Endodermal cell (in vitro differentiated cells): ENCODE data around the gene MAP3K4. TPM values are rescaled to one million over a fixed set of nuclear protein-coding genes. Genes with fewer than 3 reads are reported as not detected.

ENCODE experiments used
- DNase-seq: peaks from one replicate; pipeline ENCODE4 v3.0.0-alpha.2; 2017
- H3K27ac ChIP-seq: 2 replicates; pipeline ENCODE4 v1.5.1; 2013; ENCODE audit warnings: mild to moderate bottlenecking, low read depth, low read length, moderate library complexity
- H3K27me3 ChIP-seq: 2 replicates; pipeline ENCODE4 v1.6.1; 2013; ENCODE audit warnings: mild to moderate bottlenecking, low read length, moderate library complexity; ENCODE audit not compliant: insufficient read depth, control insufficient read depth, poor library complexity, severe bottlenecking
- H3K36me3 ChIP-seq: 2 replicates; pipeline ENCODE4 v1.7.0; 2013; ENCODE audit warnings: mild to moderate bottlenecking, low read length, moderate library complexity; ENCODE audit not compliant: control insufficient read depth, insufficient read depth
- H3K4me1 ChIP-seq: one replicate; pipeline ENCODE4 v1.7.0; 2013; ENCODE audit warnings: low read length; ENCODE audit not compliant: control insufficient read depth, insufficient read depth
- H3K4me3 ChIP-seq: 2 replicates; pipeline ENCODE4 v1.5.1; 2013; ENCODE audit warnings: mild to moderate bottlenecking, low read length, moderate library complexity
- H3K9ac ChIP-seq: 2 replicates; pipeline ENCODE4 v1.6.1; 2013; ENCODE audit warnings: mild to moderate bottlenecking, low read length, moderate library complexity; ENCODE audit not compliant: poor library complexity, severe bottlenecking; ENCODE audit errors: extremely low read depth
- H3K9me3 ChIP-seq: 2 replicates; pipeline ENCODE4 v1.6.1; 2013; ENCODE audit warnings: mild to moderate bottlenecking, low read length, moderate library complexity; ENCODE audit not compliant: control insufficient read depth
- H3K27ac Mint-ChIP-seq: 2 replicates; pipeline ENCODE4 v1.8.0; 2020; ENCODE audit warnings: mixed read lengths
- H3K27me3 Mint-ChIP-seq: 2 replicates; pipeline ENCODE4 v1.8.0; 2021; ENCODE audit warnings: mild to moderate bottlenecking, mixed read lengths; ENCODE audit not compliant: insufficient read depth
- H3K36me3 Mint-ChIP-seq: 2 replicates; pipeline ENCODE4 v1.8.0; 2020; ENCODE audit warnings: low read depth, mixed read lengths
- H3K4me1 Mint-ChIP-seq: 2 replicates; pipeline ENCODE4 v1.8.0; 2020; ENCODE audit warnings: mixed read lengths
- H3K4me3 Mint-ChIP-seq: 2 replicates; pipeline ENCODE4 v1.8.0; 2020; ENCODE audit warnings: mild to moderate bottlenecking, moderate library complexity, mixed read lengths
- H3K9me3 Mint-ChIP-seq: 2 replicates; pipeline ENCODE4 v1.8.0; 2020; ENCODE audit warnings: mild to moderate bottlenecking, mixed read lengths
- WGBS, 2 experiments: methylation state at CpG; one replicate each; pipeline versions ENCODE4 v1.1.5 to v1.1.7; 2013; ENCODE audit warnings: missing lambda C conversion rate in 2 of 2, mixed read lengths in 1 of 2; ENCODE audit not compliant: insufficient coverage in 1 of 2, insufficient read length in 1 of 2; 5-methylcytosine and 5-hydroxymethylcytosine counted together
- total RNA-seq, 2 donors: library from RNA; stranded (reverse); fragmentation: NEBNext Ultra II Directional in 1 of 2; extraction: Animal tissue kit (Norgen Biotek cat#: 25700) in 1 of 2; gene quantifications; 2 replicates in 1 of 2; 3 replicates in 1 of 2; pipeline ENCODE4 v1.2.1, GENCODE V29; 2021
- TF ChIP-seq, protein P1 (sequence below): fragments of 200-600 bp; sonication (generic); conservative IDR thresholded peaks from 2 replicates; pipeline ENCODE4 v1.5.0; 2021; ENCODE audit warnings: antibody characterized with exemption, mild to moderate bottlenecking

The MAP3K4 gene
- total RNA-seq, 2 donors from 2014 or later = 82.8 to 105 TPM

DNA sequence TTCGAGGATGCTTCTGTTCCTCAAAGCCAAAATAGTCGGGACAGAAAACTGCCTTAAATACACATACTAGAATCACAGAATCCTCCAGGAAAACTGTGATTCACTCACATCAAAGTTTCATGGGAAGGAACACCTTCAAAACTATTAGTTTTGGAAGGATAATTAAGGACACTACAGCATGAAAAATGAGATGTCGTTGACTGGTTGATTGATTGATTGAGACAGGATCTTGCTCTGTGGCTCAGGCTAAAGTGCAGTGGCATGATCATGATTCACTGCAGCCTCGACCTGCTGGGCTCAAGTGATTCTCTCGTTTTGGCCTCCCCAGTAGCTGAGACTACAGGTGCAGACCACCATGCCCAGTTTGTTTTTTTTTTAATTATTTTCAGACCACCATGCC is 25.7 kb upstream of the MAP3K4 start:
- Mint-ChIP-seq H3K27me3 (no peaks in the 10 kb centered on the region), H3K4me3 (no peak overlapping the region), H3K4me1 (peaks cover 11% of the 10 kb centered on the region), H3K27ac (no peak overlapping the region), H3K9me3 (peaks cover 2% of the 10 kb centered on the region), H3K36me3 (peaks cover 14% of the 10 kb centered on the region)
- WGBS, 2 experiments = 83 to 89% methylated on average over 4 to 5 of the region's 5 CpGs
- Histone ChIP-seq H3K4me3 (no peak overlapping the region), H3K27ac (no peak overlapping the region), H3K4me1 (no peaks in the 10 kb centered on the region), H3K36me3 (no peaks in the 10 kb centered on the region), H3K9me3 (peaks cover 11% of the 10 kb centered on the region), H3K9ac (no peak overlapping the region), H3K27me3 (no peaks in the 10 kb centered on the region)
- DNase-seq = no peak
- TF ChIP-seq, protein P1, sequence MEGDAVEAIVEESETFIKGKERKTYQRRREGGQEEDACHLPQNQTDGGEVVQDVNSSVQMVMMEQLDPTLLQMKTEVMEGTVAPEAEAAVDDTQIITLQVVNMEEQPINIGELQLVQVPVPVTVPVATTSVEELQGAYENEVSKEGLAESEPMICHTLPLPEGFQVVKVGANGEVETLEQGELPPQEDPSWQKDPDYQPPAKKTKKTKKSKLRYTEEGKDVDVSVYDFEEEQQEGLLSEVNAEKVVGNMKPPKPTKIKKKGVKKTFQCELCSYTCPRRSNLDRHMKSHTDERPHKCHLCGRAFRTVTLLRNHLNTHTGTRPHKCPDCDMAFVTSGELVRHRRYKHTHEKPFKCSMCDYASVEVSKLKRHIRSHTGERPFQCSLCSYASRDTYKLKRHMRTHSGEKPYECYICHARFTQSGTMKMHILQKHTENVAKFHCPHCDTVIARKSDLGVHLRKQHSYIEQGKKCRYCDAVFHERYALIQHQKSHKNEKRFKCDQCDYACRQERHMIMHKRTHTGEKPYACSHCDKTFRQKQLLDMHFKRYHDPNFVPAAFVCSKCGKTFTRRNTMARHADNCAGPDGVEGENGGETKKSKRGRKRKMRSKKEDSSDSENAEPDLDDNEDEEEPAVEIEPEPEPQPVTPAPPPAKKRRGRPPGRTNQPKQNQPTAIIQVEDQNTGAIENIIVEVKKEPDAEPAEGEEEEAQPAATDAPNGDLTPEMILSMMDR = no peak

DNA sequence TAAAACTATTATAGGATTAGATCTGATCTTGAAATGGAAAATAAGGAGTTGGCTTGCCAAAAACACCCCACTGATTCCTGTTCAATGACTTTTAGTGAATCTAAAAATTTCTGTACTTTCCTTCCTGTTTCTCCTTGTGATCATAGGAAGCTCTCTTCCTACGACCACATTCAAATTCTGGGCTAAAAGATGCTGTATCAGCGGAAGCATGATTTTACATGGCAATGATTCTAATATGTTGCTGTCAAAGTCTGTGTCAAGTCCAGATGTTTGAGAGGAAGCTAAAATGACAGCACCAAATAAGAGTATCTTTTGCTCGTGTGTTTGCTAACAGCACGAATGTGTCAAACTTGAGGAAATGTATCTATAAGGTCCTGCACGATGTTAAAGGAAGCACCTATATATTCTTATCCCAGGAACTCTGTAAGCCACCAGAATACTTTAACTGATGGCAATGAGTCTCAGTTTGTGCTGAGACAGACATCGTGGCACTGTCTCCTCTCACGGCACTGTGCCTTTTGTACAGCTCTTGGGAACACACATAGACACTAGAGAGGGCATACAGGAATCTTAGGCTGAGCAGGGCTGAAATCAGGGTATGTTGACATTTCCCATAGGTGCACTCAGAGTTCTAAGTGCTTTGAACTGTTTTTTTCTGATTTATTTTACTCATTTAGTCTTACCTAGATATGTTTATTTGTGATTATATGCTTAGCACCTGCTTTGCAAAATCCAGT is 24.9 kb upstream of the MAP3K4 start:
- H3K4me3 Mint-ChIP-seq = no peak overlapping the region
- H3K27ac Mint-ChIP-seq = no peak overlapping the region
- Histone ChIP-seq H3K27ac (no peak overlapping the region), H3K4me1 (no peaks in the 10 kb centered on the region), H3K9ac (no peak overlapping the region), H3K9me3 (peaks cover 11% of the 10 kb centered on the region), H3K27me3 (no peaks in the 10 kb centered on the region), H3K36me3 (no peaks in the 10 kb centered on the region), H3K4me3 (no peak overlapping the region)
- no peak for DNase-seq
- TF ChIP-seq, protein P1 = no peak
- no peaks in the 10 kb centered on the region for H3K27me3 Mint-ChIP-seq
- H3K9me3 Mint-ChIP-seq = peaks cover 2% of the 10 kb centered on the region
- peaks cover 14% of the 10 kb centered on the region for H3K36me3 Mint-ChIP-seq
- peaks cover 19% of the 10 kb centered on the region for H3K4me1 Mint-ChIP-seq
- WGBS, 2 experiments = 91 to 97% methylated on average over 6 to 7 of the region's 7 CpGs

- Histone ChIP-seq H3K27me3 (no peaks in the 10 kb centered on the region), H3K9me3 (peaks cover 11% of the 10 kb centered on the region), H3K4me1 (no peaks in the 10 kb centered on the region), H3K36me3 (no peaks in the 10 kb centered on the region), H3K27ac (no peak overlapping the region), H3K4me3 (no peak overlapping the region), H3K9ac (no peak overlapping the region)
- Mint-ChIP-seq H3K4me1 (peaks cover 21% of the 10 kb centered on the region), H3K27me3 (no peaks in the 10 kb centered on the region), H3K36me3 (peaks cover 14% of the 10 kb centered on the region), H3K9me3 (peaks cover 2% of the 10 kb centered on the region), H3K4me3 (no peak overlapping the region), H3K27ac (no peak overlapping the region)
- WGBS, 2 experiments = 96 to 100% methylated on average over 3 to 4 of the region's 4 CpGs
- DNase-seq = no peak
- TF ChIP-seq, protein P1 = no peak
These were observed 24.2 kb upstream of the MAP3K4 start for GRCh38 chr6:160967351-160967750.
